ENCODE data around the gene TOB1. TPM values are rescaled to one million over a fixed set of nuclear protein-coding genes. Genes with fewer than 3 reads are reported as not detected.

Gene TOB1
- total RNA-seq, 1 donor from 2014 or later, result 71.1 TPM

GRCh38 chr17:50818261-50818660 lies 47.9 kb downstream of the TOB1 start:
- intact Hi-C loops (cut with DNase I), result no loop called here
- DNase-seq (ENCODE audit: low spot score), result no peak

- DNase-seq (ENCODE audit: low spot score), result no peak
- intact Hi-C loops (cut with DNase I), result no loop called here
These were observed 48.3 kb downstream of the TOB1 start for GRCh38 chr17:50817838-50818237.

GRCh38 chr17:50816771-50817751 lies 49.1 kb downstream of the TOB1 start:
- intact Hi-C loops (cut with DNase I), result no loop called here
- no peak for DNase-seq (ENCODE audit: low spot score)

- DNase-seq (ENCODE audit: low spot score), result no peak
- intact Hi-C loops (cut with DNase I), result no loop called here
These were observed 49.9 kb downstream of the TOB1 start for GRCh38 chr17:50816271-50816670.

DNA sequence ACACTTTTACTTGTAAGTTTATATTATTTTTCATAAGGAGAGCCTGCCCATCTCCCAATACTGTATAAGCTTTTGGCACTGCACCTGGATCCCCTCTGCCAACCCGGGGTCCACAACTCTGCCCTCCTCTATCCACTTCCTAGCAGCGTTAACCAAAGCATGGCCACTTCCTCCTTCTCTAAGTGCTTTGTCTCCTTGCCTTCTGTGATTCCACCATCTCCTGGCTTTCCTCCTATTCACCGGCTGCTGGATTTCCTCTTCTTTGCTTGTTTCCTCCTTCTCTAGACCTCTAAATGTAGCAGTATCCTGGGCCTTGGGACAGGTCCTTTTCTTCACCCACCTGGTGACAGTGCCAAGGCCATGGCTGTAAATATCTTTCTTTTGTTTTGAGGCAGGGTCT lies 50.8 kb downstream of the TOB1 start:
- intact Hi-C loops (cut with DNase I), result no loop called here
- DNase-seq (ENCODE audit: low spot score), result no peak

DNA sequence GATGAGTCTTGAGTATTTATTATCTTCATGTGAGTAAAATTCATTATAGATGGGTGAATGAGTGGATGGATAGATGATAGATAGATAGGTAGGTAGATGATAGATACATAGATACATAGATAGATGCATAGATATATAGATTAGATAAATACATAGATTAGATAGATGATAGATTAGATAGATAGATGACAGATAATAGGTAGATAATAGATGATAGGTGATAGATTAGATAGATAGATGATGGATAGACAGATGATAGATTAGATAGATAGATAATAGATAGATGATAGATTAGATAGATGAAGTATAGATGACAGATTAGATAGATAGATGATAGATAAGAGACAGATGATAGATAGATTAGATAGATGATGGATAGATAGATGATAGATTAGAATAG lies 52.6 kb downstream of the TOB1 start:
- DNase-seq (ENCODE audit: low spot score), result no peak
- intact Hi-C loops (cut with DNase I), result no loop called here

Other genes with a start within 250 kb of the TOB1 start
- gene ABCC3, start 231.5 kb downstream of the TOB1 start, total RNA-seq, result 1.9 TPM
- gene ANKRD40, start 158.4 kb downstream of the TOB1 start, total RNA-seq, result 47.6 TPM
- gene LUC7L3, start 146.8 kb downstream of the TOB1 start, total RNA-seq, result 78.5 TPM
- not detected for gene ANKRD40CL, start 98.8 kb downstream of the TOB1 start, total RNA-seq
- 0.19 TPM for gene WFIKKN2, start 30.8 kb downstream of the TOB1 start, total RNA-seq